IMR-90 (cell line): ENCODE data around the gene CUBN. TPM values are rescaled to one million over a fixed set of nuclear protein-coding genes. Genes with fewer than 3 reads are reported as not detected.

Source experiments
- ATAC-seq: fragments of 200-7000 bp; cut with Tn5 transposase; 2 replicates; pipeline ENCODE4 v1.9.1; 2020; ENCODE audit warnings: low read depth, mild to moderate bottlenecking, moderate library complexity
- BruUV-seq: library from RNA; stranded (reverse); fragments of 400-500 nt; replicated peaks from 2 replicates; lab custom pipeline; 2021; lab: Mats Ljungman, UMichigan
- CTCF ChIA-PET: fragments of 300-600 bp; formaldehyde crosslinking; extraction: SDS; loops from one replicate; lab custom pipeline; 2021; ENCODE audit warnings: antibody characterized with exemption; lab: Yijun Ruan, JAX
- POLR2A ChIA-PET: fragments of 300-600 bp; sonication (Branson Sonifier 250); formaldehyde crosslinking; loops from one replicate; lab custom pipeline; 2022; ENCODE audit warnings: antibody characterized with exemption; ENCODE audit not compliant: unreplicated experiment; lab: Charles Lee
- DNase-seq: peaks from one replicate; pipeline ENCODE4 v3.0.0; 2013
- H2AFZ ChIP-seq: replicated peaks from 2 replicates; pipeline ENCODE3; 2013; ENCODE audit warnings: low read length, mild to moderate bottlenecking; ENCODE audit not compliant: poor library complexity
- H2AK5ac ChIP-seq: 2 replicates; pipeline ENCODE4 v1.6.1; 2013; ENCODE audit warnings: low read depth, low read length, inconsistent platforms
- H2AK9ac ChIP-seq: replicated peaks from 2 replicates; pipeline ENCODE3; 2013; ENCODE audit warnings: mild to moderate bottlenecking, low read depth, low read length, moderate library complexity; ENCODE audit not compliant: poor library complexity
- H2BK120ac ChIP-seq: 2 replicates; pipeline ENCODE4 v1.6.1; 2013; ENCODE audit warnings: low read depth, low read length, inconsistent platforms
- H2BK15ac ChIP-seq: 3 replicates; pipeline ENCODE4 v1.6.1; 2013; ENCODE audit warnings: low read depth, low read length, inconsistent platforms
- H2BK20ac ChIP-seq: 2 replicates; pipeline ENCODE4 v1.6.1; 2013; ENCODE audit warnings: low read depth, mild to moderate bottlenecking, inconsistent platforms, low read length, moderate library complexity
- H2BK5ac ChIP-seq: 2 replicates; pipeline ENCODE4 v1.6.1; 2013; ENCODE audit warnings: mild to moderate bottlenecking, low read depth, low read length, inconsistent platforms; ENCODE audit not compliant: poor library complexity, severe bottlenecking
- H3K14ac ChIP-seq: replicated peaks from 2 replicates; pipeline ENCODE4 v1.6.1; 2013; ENCODE audit warnings: low read depth, low read length, inconsistent platforms
- H3K18ac ChIP-seq: 2 replicates; pipeline ENCODE4 v1.6.1; 2013; ENCODE audit warnings: low read depth, low read length, control low read depth
- H3K23ac ChIP-seq: 2 replicates; pipeline ENCODE4 v1.6.1; 2013; ENCODE audit warnings: low read depth, low read length, inconsistent platforms
- H3K27ac ChIP-seq: 2 replicates; pipeline ENCODE4 v1.5.1; 2013; ENCODE audit warnings: mild to moderate bottlenecking, control low read depth, low read length; ENCODE audit not compliant: insufficient read depth
- H3K27me3 ChIP-seq: 2 replicates; pipeline ENCODE4 v1.6.1; 2013; ENCODE audit warnings: low read length; ENCODE audit not compliant: control insufficient read depth, insufficient read depth
- H3K36me3 ChIP-seq: 2 replicates; pipeline ENCODE4 v1.6.1; 2013; ENCODE audit warnings: low read length, mixed read lengths; ENCODE audit not compliant: control insufficient read depth, insufficient read depth
- H3K4ac ChIP-seq: 2 replicates; pipeline ENCODE4 v1.6.1; 2013; ENCODE audit warnings: low read depth, low read length, inconsistent platforms
- H3K4me1 ChIP-seq: 2 replicates; pipeline ENCODE4 v1.6.1; 2013; ENCODE audit warnings: low read length, mixed read lengths; ENCODE audit not compliant: control insufficient read depth, insufficient read depth
- H3K4me2 ChIP-seq: 2 replicates; pipeline ENCODE4 v1.6.1; 2013; ENCODE audit warnings: low read depth, mild to moderate bottlenecking, control low read depth, low read length, moderate library complexity
- H3K4me3 ChIP-seq: 2 replicates; pipeline ENCODE4 v1.5.1; 2013; ENCODE audit warnings: low read depth, mild to moderate bottlenecking, control low read depth, low read length, moderate library complexity; ENCODE audit not compliant: insufficient read depth
- H3K56ac ChIP-seq: 2 replicates; pipeline ENCODE4 v1.6.1; 2013; ENCODE audit warnings: low read length, inconsistent platforms; ENCODE audit not compliant: insufficient read depth; ENCODE audit errors: extremely low read depth
- H3K79me1 ChIP-seq, 2 experiments: 2 replicates each; pipeline ENCODE4 v1.6.1; 2013; ENCODE audit warnings: low read length in 2 of 2, inconsistent platforms in 1 of 2, low read depth in 1 of 2
- H3K9ac ChIP-seq: 2 replicates; pipeline ENCODE4 v1.6.1; 2013; ENCODE audit warnings: low read depth, low read length, control low read depth
- H3K9me1 ChIP-seq: 2 replicates; pipeline ENCODE4 v1.6.1; 2013; ENCODE audit warnings: low read length, inconsistent platforms; ENCODE audit not compliant: insufficient read depth
- H3K9me3 ChIP-seq: 2 replicates; pipeline ENCODE4 v1.6.1; 2013; ENCODE audit warnings: low read length; ENCODE audit not compliant: control insufficient read depth, insufficient read depth
- H4K20me1 ChIP-seq: 2 replicates; pipeline ENCODE4 v1.6.1; 2013; ENCODE audit warnings: low read length, inconsistent platforms; ENCODE audit not compliant: insufficient read depth
- H4K5ac ChIP-seq: 2 replicates; pipeline ENCODE4 v1.6.1; 2013; ENCODE audit warnings: mild to moderate bottlenecking, low read depth, low read length, control low read depth
- H4K8ac ChIP-seq, 2 experiments: 2 replicates each; pipeline ENCODE4 v1.6.1; 2013; ENCODE audit warnings: low read depth in 2 of 2, low read length in 2 of 2, control low read depth in 1 of 2, inconsistent platforms in 1 of 2
- H4K91ac ChIP-seq: 2 replicates; pipeline ENCODE4 v1.6.1; 2013; ENCODE audit warnings: low read depth, low read length, inconsistent platforms; ENCODE audit not compliant: insufficient read depth
- BHLHE40 ChIP-seq: fragments of 150-350 bp; IDR thresholded peaks from 2 replicates; pipeline ENCODE4 v1.6.1; 2016; ENCODE audit warnings: mild to moderate bottlenecking, low read depth, low read length
- CHD1 ChIP-seq: IDR thresholded peaks from 2 replicates; pipeline ENCODE4 v1.6.1; 2012; ENCODE audit warnings: low read depth, low read length, improper control_type of control experiment
- CTCF ChIP-seq: conservative IDR thresholded peaks from 2 replicates; pipeline ENCODE4 v1.5.1; 2012; ENCODE audit warnings: mild to moderate bottlenecking, low read depth, low read length, improper control_type of control experiment
- ELK1 ChIP-seq: fragments of 150-350 bp; IDR thresholded peaks from 2 replicates; pipeline ENCODE4 v1.6.1; 2016; ENCODE audit warnings: low read depth, mild to moderate bottlenecking, low read length, moderate library complexity, borderline replicate concordance
- FOS ChIP-seq: fragments of 150-350 bp; IDR thresholded peaks from 2 replicates; pipeline ENCODE4 v1.6.1; 2016; ENCODE audit warnings: low read depth, low read length
- MAFK ChIP-seq: IDR thresholded peaks from 2 replicates; pipeline ENCODE4 v1.6.1; 2012; ENCODE audit warnings: low read depth, low read length, improper control_type of control experiment
- MXI1 ChIP-seq: IDR thresholded peaks from 2 replicates; pipeline ENCODE4 v1.6.1; 2012; ENCODE audit warnings: low read depth, mild to moderate bottlenecking, low read length, moderate library complexity, borderline replicate concordance
- NFE2L2 ChIP-seq: fragments of 150-350 bp; IDR thresholded peaks from 2 replicates; pipeline ENCODE4 v1.6.1; 2016; ENCODE audit warnings: low read depth, mild to moderate bottlenecking, low read length
- POLR2A ChIP-seq: IDR thresholded peaks from 2 replicates; pipeline ENCODE4 v1.6.1; 2012; ENCODE audit warnings: mild to moderate bottlenecking, low read depth, low read length
- RAD21 ChIP-seq: IDR thresholded peaks from 2 replicates; pipeline ENCODE4 v1.6.1; 2012; ENCODE audit warnings: low read length, improper control_type of control experiment
- RCOR1 ChIP-seq: IDR thresholded peaks from 2 replicates; pipeline ENCODE4 v1.6.1; 2012; ENCODE audit warnings: mild to moderate bottlenecking, low read length, improper control_type of control experiment; ENCODE audit not compliant: insufficient replicate concordance
- RFX5 ChIP-seq: IDR thresholded peaks from 2 replicates; pipeline ENCODE4 v1.8.0; 2012; ENCODE audit warnings: low read depth, mild to moderate bottlenecking, low read length, moderate library complexity
- USF2 ChIP-seq: fragments of 150-350 bp; IDR thresholded peaks from 2 replicates; pipeline ENCODE4 v1.6.1; 2017; ENCODE audit warnings: mild to moderate bottlenecking, antibody characterized with exemption, low read length, low read depth
- dilution Hi-C: fragments of 300-500 bp; cut with HindIII; formaldehyde crosslinking; loops from one replicate; pipeline ENCODE4 v1.14.3; 2018; ENCODE audit warnings: low sequenced_read_pairs; ENCODE audit not compliant: unreplicated experiment
- in situ Hi-C: fragments of 300-500 bp; cut with MboI; formaldehyde crosslinking; loops from 3 replicates; pipeline ENCODE4 v1.14.3; 2019; ENCODE audit warnings: low sequenced_read_pairs, inconsistent platforms, mixed read lengths
- intact Hi-C: fragments of 100-400 bp; cut with micrococcal nuclease; formaldehyde crosslinking; loops from 2 replicates; pipeline ENCODE4 v1.10.0; 2022
- polyA plus RNA-seq, 3 experiments: library from polyadenylated mRNA; depleted of rRNA; stranded (reverse); fragments of >200 nt; gene quantifications; 2 replicates each; pipeline ENCODE4 v1.2.3, GENCODE V29; 2012; ENCODE audit warnings: low replicate concordance in 1 of 3
- total RNA-seq: library from RNA; depleted of rRNA; stranded (reverse); fragments of >200 nt; gene quantifications from 2 replicates; pipeline ENCODE4 v1.2.3, GENCODE V29; 2012

The CUBN gene
- total and polyA plus RNA-seq, 2 of the 4 experiments (the other 2 are of a cell fraction): 0.19 to 0.54 TPM

DNA sequence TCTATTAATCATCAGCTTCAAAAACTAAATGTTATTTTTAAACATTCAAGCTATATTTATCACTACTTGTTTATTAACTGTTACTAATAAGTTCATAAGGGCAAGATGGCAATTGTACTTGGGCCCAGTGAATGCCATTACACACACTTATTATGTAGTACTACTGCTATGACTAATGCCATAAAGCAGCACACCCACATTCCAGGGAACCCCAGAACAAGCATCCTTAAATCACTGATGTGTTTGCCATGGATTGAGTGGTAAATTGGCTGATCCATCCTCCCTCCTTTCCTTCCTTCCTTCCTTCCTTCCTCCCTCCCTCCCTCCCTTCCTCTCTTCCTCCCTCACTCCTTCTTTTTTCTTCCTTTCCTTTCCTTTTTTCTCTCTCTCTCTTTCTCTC lies 275.0 kb downstream of the CUBN start:
- H4K5ac ChIP-seq: no peak overlapping the region
- no peak overlapping the region for H2BK5ac ChIP-seq
- H3K9me1 ChIP-seq: peaks cover 5% of the 10 kb centered on the region
- H2BK15ac ChIP-seq: no peak overlapping the region
- H2BK20ac ChIP-seq: no peak overlapping the region
- no peaks in the 10 kb centered on the region for H3K36me3 ChIP-seq
- H3K14ac ChIP-seq: no peak overlapping the region
- in situ Hi-C loops: no loop called here
- H4K8ac ChIP-seq: no peak overlapping the region
- H3K4ac ChIP-seq: peak overlapping the region; percentile 36; the same call in 1 of the 2 replicates
- no peaks in the 10 kb centered on the region for H3K9me3 ChIP-seq
- H3K4me2 ChIP-seq: no peak overlapping the region
- no peaks in the 10 kb centered on the region for H3K27me3 ChIP-seq
- H3K4me1 ChIP-seq: peaks cover 3% of the 10 kb centered on the region
- no TSS peak for BruUV-seq
- dilution Hi-C loops: no loop called here
- H2AFZ ChIP-seq: no peak overlapping the region
- DNase-seq (no peak), ATAC-seq (peak; percentile 37; the same call in 1 of the 2 replicates)
- no peaks in the 10 kb centered on the region for H3K79me1 ChIP-seq
- H2AK9ac ChIP-seq: no peak overlapping the region
- H4K91ac ChIP-seq: no peak overlapping the region
- no peak for TF ChIP-seq ELK1
- TF ChIP-seq RCOR1: no peak
- no peak for TF ChIP-seq RFX5
- no peak for TF ChIP-seq USF2
- TF ChIP-seq CHD1: no peak
- TF ChIP-seq MXI1: no peak
- TF ChIP-seq MAFK: no peak
- TF ChIP-seq FOS: no peak; the same call in 1 of the 2 replicates
- TF ChIP-seq CTCF: no peak
- TF ChIP-seq RAD21: no peak
- no peak for TF ChIP-seq BHLHE40
- no peak for TF ChIP-seq POLR2A
- TF ChIP-seq NFE2L2: no peak
- peak overlapping the region; percentile 48; the same call in 1 of the 2 replicates for H2AK5ac ChIP-seq
- H3K56ac ChIP-seq: no peak overlapping the region
- no peak overlapping the region for H2BK120ac ChIP-seq
- ChIA-PET CTCF (interaction anchor here (1.0 kb wide), 1 partner anchor 208 kb away, joined by 3 read pairs; no protein-coding TSS in a partner anchor), POLR2A (interaction anchor here (0.6 kb wide), 1 partner anchor 114 kb away, joined by 8 read pairs; no protein-coding TSS in a partner anchor)
- H4K20me1 ChIP-seq: no peaks in the 10 kb centered on the region
- no peak overlapping the region for H3K4me3 ChIP-seq
- no peak overlapping the region for H3K23ac ChIP-seq
- H3K18ac ChIP-seq: no peak overlapping the region
- no peak overlapping the region for H3K9ac ChIP-seq
- no peak overlapping the region for H3K27ac ChIP-seq
- intact Hi-C loops: loop anchor here (5.0 kb wide), 2 partner anchors 153 to 268 kb away; no protein-coding TSS in a partner anchor
